GM12878 (cell line): Measurements from ENCODE around the gene ISL1. TPM values are rescaled to one million over a fixed set of nuclear protein-coding genes. Genes with fewer than 3 reads are reported as not detected.

ENCODE experiments used
- ATAC-seq: fragments of 200-7000 bp; cut with Tn5 transposase; 3 replicates; pipeline ENCODE4 v1.9.1; 2020; ENCODE audit warnings: mild to moderate bottlenecking, moderate library complexity
- BruUV-seq: library from RNA; stranded (reverse); fragments of 400-500 nt; replicated peaks from 2 replicates; lab custom pipeline; 2021; lab: Mats Ljungman, UMichigan
- CTCF ChIA-PET: fragments of 300-600 bp; sonication (Branson Sonifier 250); formaldehyde crosslinking; extraction: SDS; loops from one replicate; lab custom pipeline; 2021; ENCODE audit warnings: inconsistent platforms; lab: Yijun Ruan, JAX
- POLR2A ChIA-PET: fragments of 350-600 bp; formaldehyde crosslinking; extraction: SDS; loops from one replicate; lab custom pipeline; 2021; ENCODE audit warnings: inconsistent platforms; lab: Charles Lee
- RAD21 ChIA-PET: fragments of 300-600 bp; sonication (Branson Sonifier 250); formaldehyde crosslinking; loops from one replicate; lab custom pipeline; 2023; ENCODE audit warnings: antibody characterized with exemption; ENCODE audit not compliant: unreplicated experiment; lab: Charles Lee
- SMC1A ChIA-PET: fragments of 300-600 bp; sonication (Branson Sonifier 250); formaldehyde crosslinking; loops from one replicate; lab custom pipeline; 2023; ENCODE audit not compliant: unreplicated experiment, uncharacterized antibody; lab: Charles Lee
- DNase-seq: peaks from one replicate; pipeline ENCODE4 v3.0.0-alpha.2; 2011; ENCODE audit warnings: low read depth, low spot score
- FAIRE-seq: peaks from 3 replicates; lab custom pipeline; 2011; peaks lifted over from hg19 to GRCh38; lab: Jason Lieb, UNC
- H2AFZ ChIP-seq: 2 replicates; pipeline ENCODE4 v1.6.0; 2011; ENCODE audit warnings: low read depth, low read length, control low read depth; ENCODE audit not compliant: control insufficient read depth
- H3K27ac ChIP-seq: 2 replicates; pipeline ENCODE4 v1.5.1; 2011; ENCODE audit warnings: control low read depth; ENCODE audit not compliant: control insufficient read depth, insufficient read depth
- H3K27me3 ChIP-seq, 2 experiments: replicated peaks in 1 of 2; 2 replicates each; pipeline versions ENCODE4 v1.6.0 to v1.6.1; 2011; ENCODE audit warnings: low read length in 1 of 2; ENCODE audit not compliant: control insufficient read depth in 2 of 2, insufficient read depth in 2 of 2
- H3K36me3 ChIP-seq, 2 experiments: 2 replicates each; pipeline ENCODE4 v1.5.1; 2011; ENCODE audit warnings: low read length in 1 of 2; ENCODE audit not compliant: control insufficient read depth in 2 of 2, insufficient read depth in 2 of 2
- H3K4me1 ChIP-seq: 2 replicates; pipeline ENCODE4 v1.6.1; 2011; ENCODE audit warnings: mild to moderate bottlenecking, low read length, moderate library complexity, mixed read lengths; ENCODE audit not compliant: control insufficient read depth, insufficient read depth
- H3K4me2 ChIP-seq: 2 replicates; pipeline ENCODE4 v1.6.0; 2011; ENCODE audit warnings: control low read depth; ENCODE audit not compliant: control insufficient read depth, insufficient read depth
- H3K4me3 ChIP-seq: fragments of 200-600 bp; sonication (generic); 2 replicates; pipeline ENCODE4 v1.5.1; 2016
- H3K79me2 ChIP-seq: 2 replicates; pipeline ENCODE4 v1.6.0; 2011; ENCODE audit warnings: low read length; ENCODE audit not compliant: control insufficient read depth, insufficient read depth
- H3K9ac ChIP-seq: 2 replicates; pipeline ENCODE4 v1.8.0; 2011; ENCODE audit warnings: low read length, control low read depth, mixed read lengths; ENCODE audit not compliant: control insufficient read depth, insufficient read depth
- H3K9me3 ChIP-seq: replicated peaks from 3 replicates; pipeline ENCODE4 v1.5.1; 2011; ENCODE audit warnings: mild to moderate bottlenecking, low read length; ENCODE audit not compliant: control insufficient read depth, insufficient read depth
- H4K20me1 ChIP-seq: 2 replicates; pipeline ENCODE4 v1.6.0; 2011; ENCODE audit not compliant: control insufficient read depth, insufficient read depth
- ATF7 ChIP-seq: fragments of 450-650 bp; IDR thresholded peaks from 2 replicates; pipeline ENCODE4 v1.6.1; 2016; ENCODE audit warnings: low read depth, mild to moderate bottlenecking
- CBX5 ChIP-seq: sonication (generic); IDR thresholded peaks from 2 replicates; pipeline ENCODE4 v1.6.1; 2016; ENCODE audit warnings: low read depth, moderate library complexity, mild to moderate bottlenecking, inconsistent platforms
- CREM ChIP-seq: IDR thresholded peaks from 2 replicates; pipeline ENCODE4 v1.6.1; 2014; ENCODE audit warnings: antibody characterized with exemption, low read depth
- EGR1 ChIP-seq, 2 experiments: IDR thresholded peaks; 1 replicate in 1 of 2; 2 replicates in 1 of 2; pipeline ENCODE4 v1.6.1; 2011 to 2012; ENCODE audit warnings: low read depth in 2 of 2, low read length in 2 of 2, borderline replicate concordance in 1 of 2, mild to moderate bottlenecking in 1 of 2, moderate library complexity in 1 of 2
- HDAC2 ChIP-seq: fragments of 200-600 bp; sonication (generic); IDR thresholded peaks from 2 replicates; pipeline ENCODE4 v1.6.1; 2017
- KAT2A ChIP-seq: conservative IDR thresholded peaks from 2 replicates; pipeline ENCODE4 v1.6.1; 2011; ENCODE audit warnings: low read depth, low read length; ENCODE audit not compliant: control insufficient read depth
- KDM1A ChIP-seq: fragments of 200-600 bp; sonication (generic); IDR thresholded peaks from 2 replicates; pipeline ENCODE4 v1.6.1; 2016; ENCODE audit warnings: borderline replicate concordance
- NBN ChIP-seq: fragments of 450-650 bp; IDR thresholded peaks from 2 replicates; pipeline ENCODE4 v1.6.1; 2016
- POLR2A ChIP-seq: IDR thresholded peaks from 2 replicates; pipeline ENCODE4 v1.6.1; 2011; ENCODE audit warnings: low read depth, mild to moderate bottlenecking, low read length
- RB1 ChIP-seq: fragments of 450-650 bp; formaldehyde crosslinking; IDR thresholded peaks from 2 replicates; pipeline ENCODE4 v1.6.1; 2017; ENCODE audit warnings: mild to moderate bottlenecking, borderline replicate concordance
- SIN3A ChIP-seq: IDR thresholded peaks from 2 replicates; pipeline ENCODE4 v1.6.1; 2012; ENCODE audit warnings: low read depth, low read length, improper control_type of control experiment
- SP1 ChIP-seq: IDR thresholded peaks from one replicate; pipeline ENCODE4 v1.6.1; 2011; ENCODE audit warnings: low read depth, low read length
- SUPT20H ChIP-seq: IDR thresholded peaks from 2 replicates; pipeline ENCODE4 v1.6.1; 2011; ENCODE audit warnings: low read depth, mild to moderate bottlenecking, low read length, moderate library complexity, borderline replicate concordance; ENCODE audit not compliant: control insufficient read depth
- YBX1 ChIP-seq: fragments of 450-650 bp; IDR thresholded peaks from 2 replicates; pipeline ENCODE4 v1.6.1; 2016; ENCODE audit warnings: antibody characterized with exemption
- ZNF217 ChIP-seq: fragments of 450-650 bp; IDR thresholded peaks from 2 replicates; pipeline ENCODE4 v1.6.1; 2017; ENCODE audit warnings: antibody characterized with exemption, mild to moderate bottlenecking
- WGBS: methylation state at CpG from one replicate; pipeline ENCODE4 v1.1.6; 2016; ENCODE audit warnings: low lambda C conversion rate; ENCODE audit not compliant: insufficient replicate concordance, insufficient coverage; ENCODE audit errors: missing lambda C conversion rate; 5-methylcytosine and 5-hydroxymethylcytosine counted together
- in situ Hi-C: fragments of 300-500 bp; cut with MboI; formaldehyde crosslinking; loops from 9 replicates; pipeline ENCODE4 v1.14.3; 2018; ENCODE audit warnings: mixed read lengths
- intact Hi-C: fragments of 100-400 bp; cut with micrococcal nuclease; formaldehyde crosslinking; loops from one replicate; pipeline ENCODE4 v1.14.2; 2022; ENCODE audit not compliant: unreplicated experiment
- polyA plus RNA-seq, 11 experiments: library from polyadenylated mRNA; depleted of rRNA in 4 of 11; unstranded in 6 of 11; stranded (reverse) in 5 of 11; fragments of >200 nt; fragmentation: Nextera tagmentation in 4 of 11; fragmentation: Illumina TruSeq in 1 of 11; extraction: Ambion mirVana in 4 of 11; extraction: Trizol in 1 of 11; gene quantifications; 1 replicate in 1 of 11; 2 replicates in 10 of 11; pipeline versions ENCODE4 v1.2.1 to v1.2.3, GENCODE V29; 2011 to 2016; ENCODE audit warnings: inconsistent platforms in 2 of 11, missing spikeins in 2 of 11, low read depth in 1 of 11
- total RNA-seq, 4 experiments: library from RNA; depleted of rRNA in 3 of 4; stranded (reverse); fragments of >200 nt in 3 of 4; fragmentation: Illumina TruSeq in 1 of 4; extraction: Trizol in 1 of 4; gene quantifications; 2 replicates each; pipeline versions ENCODE4 v1.2.1 to v1.2.3, GENCODE V29; 2013 to 2021
- TF ChIP-seq, protein P1 (sequence below): fragments of 450-650 bp; IDR thresholded peaks from 2 replicates; pipeline ENCODE4 v1.6.1; 2016; ENCODE audit warnings: mild to moderate bottlenecking, moderate library complexity, borderline replicate concordance

The ISL1 gene
- total and polyA plus RNA-seq, 10 of the 15 experiments (the other 5 are each of a cell fraction or from before 2014, with no cell fraction given): 0.08 TPM; not detected in 9

DNA sequence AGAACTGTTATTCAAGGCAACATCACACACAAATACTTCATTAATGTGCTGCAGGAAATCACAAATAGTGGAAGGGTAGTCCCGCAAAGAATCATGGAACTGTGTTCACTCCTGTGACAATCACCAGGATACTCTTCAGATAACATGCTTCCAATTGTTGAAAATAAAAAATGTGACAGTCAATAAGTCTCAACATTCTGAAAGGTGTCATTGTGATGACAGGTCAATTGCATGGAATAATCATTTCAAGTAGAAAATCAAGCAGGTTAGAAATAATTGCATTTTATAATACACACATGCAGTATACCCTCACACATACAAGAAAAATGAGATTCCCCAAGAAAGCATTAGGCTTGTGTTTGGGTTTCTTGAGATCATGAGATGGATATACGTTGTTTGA lies 46.4 kb upstream of the ISL1 start:
- intact Hi-C loops: no loop called here
- H3K9ac ChIP-seq: no peak overlapping the region
- no peaks in the 10 kb centered on the region for H3K9me3 ChIP-seq
- in situ Hi-C loops: no loop called here
- no peak overlapping the region for H3K4me3 ChIP-seq
- no peak overlapping the region for H3K4me2 ChIP-seq
- no peaks in the 10 kb centered on the region for H3K4me1 ChIP-seq
- CTCF ChIA-PET: interaction anchor here (0.7 kb wide), 1 partner anchor 15 kb away, joined by 3 read pairs; no protein-coding TSS in a partner anchor
- WGBS: 47% methylated on average over 2 of the region's 2 CpGs
- no peak for ATAC-seq
- H3K79me2 ChIP-seq: no peaks in the 10 kb centered on the region
- H3K27ac ChIP-seq: no peak overlapping the region
- SMC1A ChIA-PET: no interaction called here
- no TSS peak for BruUV-seq
- no peaks in the 10 kb centered on the region for H3K27me3 ChIP-seq
- no peaks in the 10 kb centered on the region for H4K20me1 ChIP-seq
- no peaks in the 10 kb centered on the region for H3K36me3 ChIP-seq
- POLR2A ChIA-PET: no interaction called here
- RAD21 ChIA-PET: no interaction called here
- no peak for FAIRE-seq
- no peak for TF ChIP-seq RB1
- TF ChIP-seq SUPT20H: no peak
- no peak for TF ChIP-seq SP1
- TF ChIP-seq, protein P1, sequence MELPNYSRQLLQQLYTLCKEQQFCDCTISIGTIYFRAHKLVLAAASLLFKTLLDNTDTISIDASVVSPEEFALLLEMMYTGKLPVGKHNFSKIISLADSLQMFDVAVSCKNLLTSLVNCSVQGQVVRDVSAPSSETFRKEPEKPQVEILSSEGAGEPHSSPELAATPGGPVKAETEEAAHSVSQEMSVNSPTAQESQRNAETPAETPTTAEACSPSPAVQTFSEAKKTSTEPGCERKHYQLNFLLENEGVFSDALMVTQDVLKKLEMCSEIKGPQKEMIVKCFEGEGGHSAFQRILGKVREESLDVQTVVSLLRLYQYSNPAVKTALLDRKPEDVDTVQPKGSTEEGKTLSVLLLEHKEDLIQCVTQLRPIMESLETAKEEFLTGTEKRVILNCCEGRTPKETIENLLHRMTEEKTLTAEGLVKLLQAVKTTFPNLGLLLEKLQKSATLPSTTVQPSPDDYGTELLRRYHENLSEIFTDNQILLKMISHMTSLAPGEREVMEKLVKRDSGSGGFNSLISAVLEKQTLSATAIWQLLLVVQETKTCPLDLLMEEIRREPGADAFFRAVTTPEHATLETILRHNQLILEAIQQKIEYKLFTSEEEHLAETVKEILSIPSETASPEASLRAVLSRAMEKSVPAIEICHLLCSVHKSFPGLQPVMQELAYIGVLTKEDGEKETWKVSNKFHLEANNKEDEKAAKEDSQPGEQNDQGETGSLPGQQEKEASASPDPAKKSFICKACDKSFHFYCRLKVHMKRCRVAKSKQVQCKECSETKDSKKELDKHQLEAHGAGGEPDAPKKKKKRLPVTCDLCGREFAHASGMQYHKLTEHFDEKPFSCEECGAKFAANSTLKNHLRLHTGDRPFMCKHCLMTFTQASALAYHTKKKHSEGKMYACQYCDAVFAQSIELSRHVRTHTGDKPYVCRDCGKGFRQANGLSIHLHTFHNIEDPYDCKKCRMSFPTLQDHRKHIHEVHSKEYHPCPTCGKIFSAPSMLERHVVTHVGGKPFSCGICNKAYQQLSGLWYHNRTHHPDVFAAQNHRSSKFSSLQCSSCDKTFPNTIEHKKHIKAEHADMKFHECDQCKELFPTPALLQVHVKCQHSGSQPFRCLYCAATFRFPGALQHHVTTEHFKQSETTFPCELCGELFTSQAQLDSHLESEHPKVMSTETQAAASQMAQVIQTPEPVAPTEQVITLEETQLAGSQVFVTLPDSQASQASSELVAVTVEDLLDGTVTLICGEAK: no peak
- no peak for TF ChIP-seq ZNF217
- TF ChIP-seq POLR2A: no peak
- TF ChIP-seq YBX1: no peak
- TF ChIP-seq ATF7: no peak
- TF ChIP-seq KAT2A: no peak
- no peak for TF ChIP-seq SIN3A
- no peak for TF ChIP-seq NBN
- no peak for TF ChIP-seq CBX5
- no peak for TF ChIP-seq HDAC2
- TF ChIP-seq CREM: no peak
- TF ChIP-seq KDM1A: no peak
- TF ChIP-seq EGR1 (IDR thresholded peaks at IDR 0.05; ENCODE audit: borderline replicate concordance in 1 of 2, low read depth in 2 of 2, low read length in 2 of 2): no peak
- DNase-seq: no peak
- H2AFZ ChIP-seq: no peak overlapping the region
